ENCODE measurements around the gene YBEY. TPM values are rescaled to one million over a fixed set of nuclear protein-coding genes. Genes with fewer than 3 reads are reported as not detected.
A peak's percentile ranks its signal among the peaks of the same experiment; 100 is the strongest.

Gene YBEY, protein sequence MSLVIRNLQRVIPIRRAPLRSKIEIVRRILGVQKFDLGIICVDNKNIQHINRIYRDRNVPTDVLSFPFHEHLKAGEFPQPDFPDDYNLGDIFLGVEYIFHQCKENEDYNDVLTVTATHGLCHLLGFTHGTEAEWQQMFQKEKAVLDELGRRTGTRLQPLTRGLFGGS
- 88.4 and 95.3 TPM in 2 replicates for polyA plus RNA-seq
- polyA minus RNA-seq, result 22.2 and 28.7 TPM in 2 replicates

GRCh38 chr21:46285761-46286647, at the start of gene YBEY:
TSS of gene YBEY (plus strand) at chr21:46286342. CDS start at chr21:46286914, 572 bp downstream.
- Histone ChIP-seq H3K27ac (ENCODE audit: low read length) (peak within 1 kb of the TSS; percentile 94), H3K36me3 (ENCODE audit: insufficient read depth, low read length) (peaks cover 9% of the 10 kb centered on the region), H2AFZ (ENCODE audit: low read depth, low read length) (peak within 1 kb of the TSS; percentile 83)

DNA sequence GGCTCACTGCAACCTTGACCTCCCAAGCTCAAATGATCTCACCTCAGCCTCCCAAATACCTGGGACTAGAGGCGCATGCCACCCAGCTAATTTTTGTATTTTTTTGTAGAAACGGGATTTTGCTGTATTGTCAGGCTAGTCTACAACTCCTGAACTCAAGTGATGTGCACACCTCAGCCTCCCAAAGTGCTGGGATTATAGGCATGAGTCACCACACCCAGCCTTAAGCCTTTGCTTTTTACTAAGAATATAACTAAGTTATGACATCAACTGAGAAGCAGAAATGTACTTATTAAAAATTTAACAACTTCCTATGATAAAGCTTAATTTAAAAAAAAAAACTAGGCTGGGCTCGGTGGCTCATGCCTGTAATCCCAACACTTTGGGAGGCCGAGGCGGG, 48.7 kb upstream of the YBEY start:
- H3K4me2 ChIP-seq (ENCODE audit: low read length), result no peak overlapping the region
- no peak overlapping the region for H3K27ac ChIP-seq (ENCODE audit: low read length)
- H3K4me3 ChIP-seq (ENCODE audit: low read length), result no peak overlapping the region
- no peak overlapping the region for H2AFZ ChIP-seq (ENCODE audit: low read depth, low read length)
- no peaks in the 10 kb centered on the region for H4K20me1 ChIP-seq (ENCODE audit: insufficient read depth)
- H3K36me3 ChIP-seq (ENCODE audit: insufficient read depth, low read length), result peaks cover 24% of the 10 kb centered on the region
- H3K79me2 ChIP-seq (replicated peaks; ENCODE audit: insufficient read depth, low read length), result no peaks in the 10 kb centered on the region
- H3F3A ChIP-seq (ENCODE audit: insufficient read depth, low read length, poor library complexity, severe bottlenecking), result no peaks in the 10 kb centered on the region
- H3K27me3 ChIP-seq (ENCODE audit: insufficient read depth, low read depth, low read length), result no peaks in the 10 kb centered on the region
- H3K9me2 ChIP-seq (ENCODE audit: insufficient read depth, low read length), result no peaks in the 10 kb centered on the region
- H3K9ac ChIP-seq (ENCODE audit: low read length), result no peak overlapping the region
- H3K9me3 ChIP-seq (ENCODE audit: low read length), result no peaks in the 10 kb centered on the region
- TF ChIP-seq RAD21 (conservative IDR thresholded peaks at IDR 0.05), result no peak
- TF ChIP-seq POLR2AphosphoS5 (IDR thresholded peaks at IDR 0.05), result no peak
- no peak for TF ChIP-seq EZH2 (IDR thresholded peaks at IDR 0.05; ENCODE audit: borderline replicate concordance, insufficient read depth, low read length, poor library complexity, severe bottlenecking)
- no peak for TF ChIP-seq SMC3 (conservative IDR thresholded peaks at IDR 0.05; ENCODE audit: poor library complexity)
- TF ChIP-seq, protein P1, sequence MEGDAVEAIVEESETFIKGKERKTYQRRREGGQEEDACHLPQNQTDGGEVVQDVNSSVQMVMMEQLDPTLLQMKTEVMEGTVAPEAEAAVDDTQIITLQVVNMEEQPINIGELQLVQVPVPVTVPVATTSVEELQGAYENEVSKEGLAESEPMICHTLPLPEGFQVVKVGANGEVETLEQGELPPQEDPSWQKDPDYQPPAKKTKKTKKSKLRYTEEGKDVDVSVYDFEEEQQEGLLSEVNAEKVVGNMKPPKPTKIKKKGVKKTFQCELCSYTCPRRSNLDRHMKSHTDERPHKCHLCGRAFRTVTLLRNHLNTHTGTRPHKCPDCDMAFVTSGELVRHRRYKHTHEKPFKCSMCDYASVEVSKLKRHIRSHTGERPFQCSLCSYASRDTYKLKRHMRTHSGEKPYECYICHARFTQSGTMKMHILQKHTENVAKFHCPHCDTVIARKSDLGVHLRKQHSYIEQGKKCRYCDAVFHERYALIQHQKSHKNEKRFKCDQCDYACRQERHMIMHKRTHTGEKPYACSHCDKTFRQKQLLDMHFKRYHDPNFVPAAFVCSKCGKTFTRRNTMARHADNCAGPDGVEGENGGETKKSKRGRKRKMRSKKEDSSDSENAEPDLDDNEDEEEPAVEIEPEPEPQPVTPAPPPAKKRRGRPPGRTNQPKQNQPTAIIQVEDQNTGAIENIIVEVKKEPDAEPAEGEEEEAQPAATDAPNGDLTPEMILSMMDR (IDR thresholded peaks at IDR 0.05; ENCODE audit: poor library complexity, severe bottlenecking), result no peak
- TF ChIP-seq MXI1 (conservative IDR thresholded peaks at IDR 0.05; ENCODE audit: poor library complexity, severe bottlenecking), result no peak
- TF ChIP-seq EP300 (conservative IDR thresholded peaks at IDR 0.05; ENCODE audit: poor library complexity, severe bottlenecking), result no peak
- no peak for TF ChIP-seq TAF1 (IDR thresholded peaks at IDR 0.05; ENCODE audit: low read depth)

More at GRCh38 chr21:46285761-46286647, at the start of gene YBEY:
- Histone ChIP-seq H3K27me3 (ENCODE audit: insufficient read depth, low read depth, low read length) (no peaks in the 10 kb centered on the region), H3K79me2 (replicated peaks; ENCODE audit: insufficient read depth, low read length) (peaks cover 39% of the 10 kb centered on the region), H3K9me2 (ENCODE audit: insufficient read depth, low read length) (no peaks in the 10 kb centered on the region), H4K20me1 (ENCODE audit: insufficient read depth) (no peaks in the 10 kb centered on the region), H3K9ac (ENCODE audit: low read length) (peak within 1 kb of the TSS; percentile 86), H3K4me2 (ENCODE audit: low read length) (peak within 1 kb of the TSS; percentile 83), H3F3A (ENCODE audit: insufficient read depth, low read length, poor library complexity, severe bottlenecking) (no peaks in the 10 kb centered on the region), H3K4me3 (ENCODE audit: low read length) (peak within 1 kb of the TSS; percentile 89), H3K9me3 (ENCODE audit: low read length) (no peaks in the 10 kb centered on the region)
- TF ChIP-seq MXI1 (conservative IDR thresholded peaks at IDR 0.05; ENCODE audit: poor library complexity, severe bottlenecking) (peak; percentile 87), EP300 (conservative IDR thresholded peaks at IDR 0.05; ENCODE audit: poor library complexity, severe bottlenecking) (peak; percentile 44), EZH2 (IDR thresholded peaks at IDR 0.05; ENCODE audit: borderline replicate concordance, insufficient read depth, low read length, poor library complexity, severe bottlenecking) (no peak), POLR2AphosphoS5 (IDR thresholded peaks at IDR 0.05) (peak; percentile 85), TAF1 (IDR thresholded peaks at IDR 0.05; ENCODE audit: low read depth) (no peak), RAD21 (conservative IDR thresholded peaks at IDR 0.05) (peak; percentile 51), SMC3 (conservative IDR thresholded peaks at IDR 0.05; ENCODE audit: poor library complexity) (peak; percentile 51)
- TF ChIP-seq, protein P1 (IDR thresholded peaks at IDR 0.05; ENCODE audit: poor library complexity, severe bottlenecking), result peak; percentile 64
- TF ChIP-seq, protein P2, sequence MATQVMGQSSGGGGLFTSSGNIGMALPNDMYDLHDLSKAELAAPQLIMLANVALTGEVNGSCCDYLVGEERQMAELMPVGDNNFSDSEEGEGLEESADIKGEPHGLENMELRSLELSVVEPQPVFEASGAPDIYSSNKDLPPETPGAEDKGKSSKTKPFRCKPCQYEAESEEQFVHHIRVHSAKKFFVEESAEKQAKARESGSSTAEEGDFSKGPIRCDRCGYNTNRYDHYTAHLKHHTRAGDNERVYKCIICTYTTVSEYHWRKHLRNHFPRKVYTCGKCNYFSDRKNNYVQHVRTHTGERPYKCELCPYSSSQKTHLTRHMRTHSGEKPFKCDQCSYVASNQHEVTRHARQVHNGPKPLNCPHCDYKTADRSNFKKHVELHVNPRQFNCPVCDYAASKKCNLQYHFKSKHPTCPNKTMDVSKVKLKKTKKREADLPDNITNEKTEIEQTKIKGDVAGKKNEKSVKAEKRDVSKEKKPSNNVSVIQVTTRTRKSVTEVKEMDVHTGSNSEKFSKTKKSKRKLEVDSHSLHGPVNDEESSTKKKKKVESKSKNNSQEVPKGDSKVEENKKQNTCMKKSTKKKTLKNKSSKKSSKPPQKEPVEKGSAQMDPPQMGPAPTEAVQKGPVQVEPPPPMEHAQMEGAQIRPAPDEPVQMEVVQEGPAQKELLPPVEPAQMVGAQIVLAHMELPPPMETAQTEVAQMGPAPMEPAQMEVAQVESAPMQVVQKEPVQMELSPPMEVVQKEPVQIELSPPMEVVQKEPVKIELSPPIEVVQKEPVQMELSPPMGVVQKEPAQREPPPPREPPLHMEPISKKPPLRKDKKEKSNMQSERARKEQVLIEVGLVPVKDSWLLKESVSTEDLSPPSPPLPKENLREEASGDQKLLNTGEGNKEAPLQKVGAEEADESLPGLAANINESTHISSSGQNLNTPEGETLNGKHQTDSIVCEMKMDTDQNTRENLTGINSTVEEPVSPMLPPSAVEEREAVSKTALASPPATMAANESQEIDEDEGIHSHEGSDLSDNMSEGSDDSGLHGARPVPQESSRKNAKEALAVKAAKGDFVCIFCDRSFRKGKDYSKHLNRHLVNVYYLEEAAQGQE (IDR thresholded peaks at IDR 0.05; ENCODE audit: borderline replicate concordance), result peak; percentile 56

All from neural cell (in vitro differentiated cells).